Fibroblast of pulmonary artery (primary cell): ENCODE data around the gene PLXNB1.

Experiments
- DNase-seq: peaks from one replicate; pipeline ENCODE4 v3.0.0-alpha.2; 2010; ENCODE audit warnings: low read depth
- H3K4me3 ChIP-seq: replicated peaks from 2 replicates; pipeline ENCODE4 v1.5.1; 2011; ENCODE audit warnings: low read depth, mild to moderate bottlenecking, control low read depth, low read length, moderate library complexity
- TF ChIP-seq, protein P1 (sequence below): IDR thresholded peaks from 2 replicates; pipeline ENCODE4 v1.5.1; 2011; ENCODE audit warnings: mild to moderate bottlenecking, control low read depth, low read length, inconsistent platforms; ENCODE audit errors: missing control alignments

The PLXNB1 gene

DNA sequence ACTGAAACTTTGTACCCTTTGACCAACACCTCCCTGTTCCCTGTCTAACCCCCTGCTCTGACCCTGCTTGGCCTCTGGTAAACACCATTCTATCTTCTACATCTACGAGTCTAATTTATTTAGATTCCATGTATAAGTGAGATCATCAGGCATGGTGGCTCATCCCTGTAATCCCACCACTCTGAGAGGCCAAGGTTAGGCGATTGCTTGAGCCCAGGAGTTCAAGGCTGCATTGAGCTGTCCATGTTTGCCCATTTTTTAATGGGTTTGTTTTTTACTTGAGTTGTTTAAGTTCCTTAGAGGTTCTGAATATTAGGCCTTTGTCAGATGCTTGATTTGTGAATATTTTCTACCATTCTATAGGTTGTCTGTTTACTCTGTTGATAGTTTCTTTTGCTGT lies 40.9 kb downstream of the PLXNB1 start:
- no peak for DNase-seq
- H3K4me3 ChIP-seq = no peak overlapping the region
- TF ChIP-seq, protein P1, sequence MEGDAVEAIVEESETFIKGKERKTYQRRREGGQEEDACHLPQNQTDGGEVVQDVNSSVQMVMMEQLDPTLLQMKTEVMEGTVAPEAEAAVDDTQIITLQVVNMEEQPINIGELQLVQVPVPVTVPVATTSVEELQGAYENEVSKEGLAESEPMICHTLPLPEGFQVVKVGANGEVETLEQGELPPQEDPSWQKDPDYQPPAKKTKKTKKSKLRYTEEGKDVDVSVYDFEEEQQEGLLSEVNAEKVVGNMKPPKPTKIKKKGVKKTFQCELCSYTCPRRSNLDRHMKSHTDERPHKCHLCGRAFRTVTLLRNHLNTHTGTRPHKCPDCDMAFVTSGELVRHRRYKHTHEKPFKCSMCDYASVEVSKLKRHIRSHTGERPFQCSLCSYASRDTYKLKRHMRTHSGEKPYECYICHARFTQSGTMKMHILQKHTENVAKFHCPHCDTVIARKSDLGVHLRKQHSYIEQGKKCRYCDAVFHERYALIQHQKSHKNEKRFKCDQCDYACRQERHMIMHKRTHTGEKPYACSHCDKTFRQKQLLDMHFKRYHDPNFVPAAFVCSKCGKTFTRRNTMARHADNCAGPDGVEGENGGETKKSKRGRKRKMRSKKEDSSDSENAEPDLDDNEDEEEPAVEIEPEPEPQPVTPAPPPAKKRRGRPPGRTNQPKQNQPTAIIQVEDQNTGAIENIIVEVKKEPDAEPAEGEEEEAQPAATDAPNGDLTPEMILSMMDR = no peak

DNA sequence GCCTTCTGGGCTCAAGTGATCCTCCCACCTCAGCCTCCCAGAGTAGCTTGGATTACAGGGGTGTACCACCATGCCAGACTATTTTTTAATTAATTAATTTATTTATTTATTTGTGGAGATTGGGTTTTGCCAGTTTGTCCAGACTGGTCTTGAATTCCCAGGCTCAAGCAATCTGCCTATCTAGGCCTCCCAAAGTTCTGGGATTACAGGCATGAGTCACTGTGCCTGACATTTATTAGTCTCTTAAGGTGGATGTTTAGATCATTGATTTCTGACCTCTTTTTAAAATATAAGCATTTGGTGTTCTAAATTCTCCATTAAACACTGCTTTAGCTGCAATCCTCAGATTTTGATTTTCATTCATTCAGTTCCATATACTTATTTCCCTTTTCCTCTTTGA lies 42.3 kb downstream of the PLXNB1 start:
- DNase-seq = no peak
- no peak overlapping the region for H3K4me3 ChIP-seq
- TF ChIP-seq, protein P1 = no peak

DNA sequence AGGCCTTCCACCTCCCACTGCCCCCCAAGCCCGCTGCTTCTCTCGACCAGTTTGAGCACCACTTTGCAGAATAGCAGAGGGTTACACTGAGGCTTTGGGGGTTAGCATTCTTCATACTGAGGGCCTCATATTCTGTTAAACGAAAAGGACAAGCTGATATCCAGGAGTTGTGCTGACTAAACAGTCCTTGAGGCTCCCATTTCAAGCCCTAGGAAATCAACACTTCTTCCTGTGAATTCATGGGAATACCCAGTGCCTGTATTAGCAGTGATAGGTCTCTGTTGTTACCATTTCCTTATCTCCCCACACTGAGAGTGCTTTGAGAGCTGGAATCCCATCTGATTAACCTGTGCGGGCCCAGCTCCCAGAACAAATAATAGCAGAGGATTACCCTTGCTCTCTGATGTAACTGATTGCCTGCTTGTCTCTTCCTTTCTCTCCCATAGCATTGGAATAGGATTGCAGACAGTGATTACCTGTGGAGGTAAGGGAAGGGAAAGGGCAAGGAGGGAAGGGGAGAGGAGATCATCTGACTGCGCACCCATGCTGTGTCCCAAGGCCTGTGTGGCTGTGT lies 56.9 kb downstream of the PLXNB1 start:
- TF ChIP-seq, protein P1 = no peak
- H3K4me3 ChIP-seq = no peak overlapping the region
- DNase-seq = no peak

DNA sequence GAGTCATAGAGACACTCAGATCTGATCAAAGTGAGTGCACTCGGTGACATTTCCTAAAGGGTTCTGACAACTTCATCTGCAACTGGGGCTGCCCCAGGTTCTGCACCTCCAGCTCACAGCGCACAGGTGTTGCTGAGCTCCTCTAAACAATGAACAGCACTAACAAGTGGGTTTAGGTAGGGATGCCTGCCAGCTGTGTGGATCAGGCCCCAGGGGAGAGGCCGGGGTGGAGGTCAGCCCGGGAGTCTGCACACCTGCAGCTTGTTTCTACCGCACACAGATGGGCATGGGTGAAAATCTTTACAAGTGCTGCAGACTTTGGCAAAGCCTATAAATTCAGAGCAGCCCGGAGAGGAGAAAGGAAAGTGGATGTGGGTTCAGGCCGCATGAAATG lies 57.5 kb downstream of the PLXNB1 start:
- H3K4me3 ChIP-seq = no peak overlapping the region
- TF ChIP-seq, protein P1 = no peak
- DNase-seq = no peak

DNA sequence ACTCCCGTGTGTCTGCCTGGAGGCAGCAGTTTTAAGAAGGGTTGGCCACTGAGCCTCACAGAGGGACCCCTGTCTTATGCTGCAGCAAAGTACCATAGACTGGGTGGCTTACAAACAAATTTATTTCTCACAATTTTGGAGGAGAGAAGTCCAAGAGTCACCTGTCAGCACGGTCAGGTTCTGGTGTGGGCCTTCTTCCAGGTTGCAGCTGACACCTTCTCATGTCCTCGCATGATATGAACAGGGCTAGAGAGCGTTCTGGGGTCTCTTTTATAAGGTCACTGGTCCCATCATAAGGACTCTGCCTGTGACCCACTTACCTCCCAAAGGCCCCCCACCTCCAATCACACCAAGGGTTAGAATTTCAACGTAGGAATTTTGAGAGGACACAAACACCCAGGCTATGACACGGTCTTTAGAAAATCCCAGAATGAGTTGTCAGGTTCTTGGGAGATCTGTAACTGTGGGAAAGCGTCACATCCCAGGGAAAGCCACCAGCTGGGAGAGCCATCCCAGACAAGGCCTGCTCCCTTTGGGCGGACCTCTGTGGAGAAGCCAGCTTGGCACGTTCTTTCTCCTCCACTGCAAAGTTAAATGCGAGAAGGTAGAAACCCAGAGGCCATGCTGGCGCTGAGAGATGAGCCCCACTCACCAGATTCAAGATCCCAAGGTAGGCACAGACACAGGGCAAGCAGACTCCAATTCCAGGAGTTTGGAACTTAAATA lies 58.1 kb downstream of the PLXNB1 start, which contains the start of gene FBXW12:
Gene FBXW12 (plus strand): TSS at position 569 of the 726 bp plus-strand sequence. CDS start 549 bp downstream, outside the sequence.
- TF ChIP-seq, protein P1 = no peak
- H3K4me3 ChIP-seq = no peak within 1 kb of the TSS
- DNase-seq = no peak

DNA sequence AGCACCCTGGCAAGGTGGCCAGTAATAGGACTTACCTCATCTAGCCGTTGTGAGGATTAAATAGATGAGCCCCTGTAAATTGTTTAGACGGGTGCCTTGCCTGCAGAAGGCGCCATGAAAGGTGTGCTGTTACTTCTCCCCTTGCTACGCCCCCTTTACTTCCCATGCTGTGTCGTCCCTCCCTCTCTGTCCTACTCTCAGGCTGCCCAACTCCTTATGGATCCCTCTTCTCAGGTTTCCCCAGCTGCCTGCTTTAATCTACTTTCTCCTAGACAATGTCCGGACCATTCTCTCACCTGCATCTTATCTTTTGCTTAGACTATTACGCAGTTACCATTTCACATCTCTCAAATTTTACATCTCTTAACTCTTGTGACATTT lies 59.6 kb downstream of the PLXNB1 start:
- no peak overlapping the region for H3K4me3 ChIP-seq
- TF ChIP-seq, protein P1 = no peak
- no peak for DNase-seq

DNA sequence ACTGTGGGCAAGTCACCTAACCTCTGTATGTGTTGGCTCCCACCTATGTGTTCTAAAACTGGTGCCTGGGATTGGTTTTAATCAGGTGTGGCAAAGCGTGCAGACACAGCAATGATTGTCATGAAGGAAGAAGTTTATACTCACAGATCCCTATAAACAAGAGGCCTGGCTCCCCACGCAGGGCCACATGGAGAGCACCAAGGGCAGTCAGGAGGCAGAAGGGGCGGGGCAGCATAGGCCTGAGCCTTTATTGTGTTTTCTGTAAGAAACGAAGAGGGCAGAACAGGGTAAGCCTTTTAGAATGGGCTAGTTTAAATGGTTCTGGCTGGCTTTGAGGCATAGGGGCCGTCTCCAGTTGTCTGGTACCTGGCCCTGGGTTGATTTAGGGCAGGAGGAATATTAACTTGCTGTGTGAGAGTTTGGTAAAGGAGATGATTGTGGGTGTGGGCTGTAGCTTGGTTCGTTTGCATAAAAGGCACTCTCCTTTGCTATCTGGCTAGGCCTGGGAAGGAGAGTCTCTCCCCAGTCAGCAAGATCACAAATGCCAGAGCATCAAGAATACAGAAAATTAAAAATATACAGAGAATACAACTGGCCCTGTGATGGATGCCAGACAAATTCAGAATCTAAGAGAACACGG lies 60.1 kb downstream of the PLXNB1 start:
- TF ChIP-seq, protein P1 = no peak

More for the DNA sequence above, 60.1 kb downstream of the PLXNB1 start:
- DNase-seq = no peak
- no peak overlapping the region for H3K4me3 ChIP-seq
